CD4-positive, alpha-beta T cell treated with Interleukin-12 subunit alpha and Interleukin-12 subunit beta, for 1 hour (primary cell): ENCODE measurements around the gene DDOST.
A peak's percentile ranks its signal among the peaks of the same experiment; 100 is the strongest.

Experiments used
- DNase-seq: peaks from one replicate; pipeline ENCODE4 v3.0.0-alpha.2; 2020

Gene DDOST

GRCh38 chr1:20661207-20662109 is at the start of gene DDOST:
Gene DDOST (minus strand): TSS chr1:20661369. CDS start chr1:20661350, 19 bp downstream.
- peak; percentile 96 for DNase-seq

GRCh38 chr1:20710469-20711284 is 49.5 kb upstream of the DDOST start:
- DNase-seq, result no peak

GRCh38 chr1:20709868-20710267 is 48.7 kb upstream of the DDOST start:
- DNase-seq, result no peak

GRCh38 chr1:20708891-20709290 is 47.7 kb upstream of the DDOST start:
- no peak for DNase-seq

- DNase-seq, result no peak
Measured at GRCh38 chr1:20708057-20708456, 46.9 kb upstream of the DDOST start.

- no peak for DNase-seq
Measured at GRCh38 chr1:20706841-20707240, 45.7 kb upstream of the DDOST start.

- DNase-seq, result no peak
Measured at GRCh38 chr1:20705203-20705755, 44.1 kb upstream of the DDOST start.

GRCh38 chr1:20704390-20705202 is 43.4 kb upstream of the DDOST start:
- DNase-seq, result no peak

- no peak for DNase-seq
Measured at GRCh38 chr1:20703124-20703756, 42.1 kb upstream of the DDOST start.

GRCh38 chr1:20702416-20702815 is 41.2 kb upstream of the DDOST start:
- no peak for DNase-seq

- no peak for DNase-seq
Measured at GRCh38 chr1:20701847-20702246, 40.7 kb upstream of the DDOST start.

- DNase-seq, result no peak
Measured at GRCh38 chr1:20701446-20701845, 40.3 kb upstream of the DDOST start.

GRCh38 chr1:20700636-20701215 is 39.6 kb upstream of the DDOST start:
- DNase-seq, result no peak

GRCh38 chr1:20699558-20699957 is 38.4 kb upstream of the DDOST start:
- no peak for DNase-seq

GRCh38 chr1:20698195-20698910 is 37.2 kb upstream of the DDOST start:
- no peak for DNase-seq

- DNase-seq, result no peak
Measured at GRCh38 chr1:20697563-20697962, 36.4 kb upstream of the DDOST start.

- DNase-seq, result peak; percentile 72
Measured at GRCh38 chr1:20696397-20697333, 35.5 kb upstream of the DDOST start.

GRCh38 chr1:20695515-20695914 is 34.3 kb upstream of the DDOST start:
- no peak for DNase-seq

GRCh38 chr1:20693623-20694022 is 32.5 kb upstream of the DDOST start:
- DNase-seq, result no peak

GRCh38 chr1:20691872-20692271 is 30.7 kb upstream of the DDOST start:
- DNase-seq, result no peak
